Keratinocyte (primary cell): Measurements from ENCODE around the gene LIG3. TPM values are rescaled to one million over a fixed set of nuclear protein-coding genes. Genes with fewer than 3 reads are reported as not detected.

ENCODE experiments used
- DNase-seq: peaks from one replicate; pipeline ENCODE4 v3.0.0-alpha.2; 2011; ENCODE audit warnings: low read depth, missing footprints, low spot score
- FAIRE-seq: peaks from 2 replicates; lab custom pipeline; 2011; peaks lifted over from hg19 to GRCh38; lab: Jason Lieb, UNC
- H2AFZ ChIP-seq: 2 replicates; pipeline ENCODE4 v1.6.0; 2012; ENCODE audit warnings: low read length, control low read depth, inconsistent platforms; ENCODE audit not compliant: control insufficient read depth
- H3K27ac ChIP-seq: 2 replicates; pipeline ENCODE4 v1.5.1; 2011; ENCODE audit warnings: low read length; ENCODE audit not compliant: control insufficient read depth, insufficient read depth
- H3K27me3 ChIP-seq: 3 replicates; pipeline ENCODE4 v1.6.0; 2011; ENCODE audit warnings: low read length; ENCODE audit not compliant: control insufficient read depth, insufficient read depth; ENCODE audit errors: extremely low read depth
- H3K36me3 ChIP-seq, 2 experiments: 2 replicates in 1 of 2; 3 replicates in 1 of 2; pipeline ENCODE4 v1.5.1; 2011; ENCODE audit warnings: low read length in 2 of 2, mild to moderate bottlenecking in 1 of 2; ENCODE audit not compliant: control insufficient read depth in 2 of 2, insufficient read depth in 2 of 2; ENCODE audit errors: extremely low read depth in 1 of 2
- H3K4me1 ChIP-seq: 3 replicates; pipeline ENCODE4 v1.5.1; 2011; ENCODE audit warnings: low read length; ENCODE audit not compliant: control insufficient read depth, insufficient read depth; ENCODE audit errors: extremely low read depth
- H3K4me2 ChIP-seq: 3 replicates; pipeline ENCODE4 v1.6.0; 2011; ENCODE audit warnings: low read depth, low read length; ENCODE audit not compliant: control insufficient read depth, insufficient read depth; ENCODE audit errors: extremely low read depth
- H3K4me3 ChIP-seq, 3 experiments: fragments of 200-600 bp in 1 of 3; sonication (generic) in 1 of 3; 2 replicates in 2 of 3; 3 replicates in 1 of 3; pipeline ENCODE4 v1.5.1; 2011 to 2016; ENCODE audit warnings: low read length in 3 of 3, mild to moderate bottlenecking in 3 of 3, control low read depth in 2 of 3, inconsistent platforms in 1 of 3, low read depth in 1 of 3, mixed read lengths in 1 of 3, mixed run types in 1 of 3, moderate library complexity in 1 of 3; ENCODE audit not compliant: control insufficient read depth in 2 of 3, insufficient read depth in 2 of 3; ENCODE audit errors: extremely low read depth in 1 of 3
- H3K79me2 ChIP-seq: 2 replicates; pipeline ENCODE4 v1.6.0; 2012; ENCODE audit warnings: low read length; ENCODE audit not compliant: control insufficient read depth, insufficient read depth
- H3K9ac ChIP-seq: 3 replicates; pipeline ENCODE4 v1.6.0; 2011; ENCODE audit warnings: low read length; ENCODE audit not compliant: control insufficient read depth, insufficient read depth; ENCODE audit errors: extremely low read depth
- H3K9me1 ChIP-seq: 3 replicates; pipeline ENCODE4 v1.6.0; 2011; ENCODE audit warnings: low read length; ENCODE audit not compliant: control insufficient read depth, insufficient read depth; ENCODE audit errors: extremely low read depth
- H3K9me3 ChIP-seq: 2 replicates; pipeline ENCODE4 v1.5.1; 2012; ENCODE audit warnings: low read depth, low read length; ENCODE audit not compliant: control insufficient read depth
- H4K20me1 ChIP-seq: 3 replicates; pipeline ENCODE4 v1.6.0; 2011; ENCODE audit warnings: low read length; ENCODE audit not compliant: control insufficient read depth, insufficient read depth; ENCODE audit errors: extremely low read depth
- CTCF ChIP-seq, 3 experiments: IDR thresholded peaks in 1 of 3; conservative IDR thresholded peaks in 1 of 3; optimal IDR thresholded peaks in 1 of 3; 2 replicates in 2 of 3; 3 replicates in 1 of 3; pipeline versions ENCODE3 to v1.5.1; 2011; ENCODE audit warnings: low read length in 3 of 3, mild to moderate bottlenecking in 3 of 3, moderate library complexity in 2 of 3, control low read depth in 1 of 3, inconsistent platforms in 1 of 3; ENCODE audit not compliant: insufficient read depth in 2 of 3; ENCODE audit errors: extremely low read depth in 1 of 3
- EZH2 ChIP-seq: IDR thresholded peaks from one replicate; pipeline ENCODE4 v1.6.1; 2012; ENCODE audit warnings: inconsistent platforms, mild to moderate bottlenecking, low read length, moderate library complexity
- dilution Hi-C: fragments of 300-500 bp; cut with MboI; formaldehyde crosslinking; loops from one replicate; pipeline ENCODE4 v1.7.0; 2020; ENCODE audit warnings: low sequenced_read_pairs; ENCODE audit not compliant: extremely low pct_ligation_motif_present
- polyA plus RNA-seq, 5 experiments: library from polyadenylated mRNA; depleted of rRNA in 3 of 5; stranded (reverse) in 3 of 5; stranded (forward) in 1 of 5; unstranded in 1 of 5; fragments of >200 nt; gene quantifications; 1 replicate in 1 of 5; 2 replicates in 3 of 5; 3 replicates in 1 of 5; pipeline versions ENCODE4 v1.2.1 to v1.2.3, GENCODE V29; 2011 to 2012; ENCODE audit warnings: missing spikeins in 2 of 5, low read depth in 1 of 5, low replicate concordance in 1 of 5

The LIG3 gene
- polyA plus RNA-seq, 1 donor (not counting 4 experiments of a cell fraction or from before 2014, with no cell fraction given), result 29.3 TPM

- H3K36me3 ChIP-seq, result peaks cover 3% of the 10 kb centered on the region in 2 experiments
- peaks cover 25% of the 10 kb centered on the region for H3K4me1 ChIP-seq
- FAIRE-seq (no peak), DNase-seq (no peak)
- no peaks in the 10 kb centered on the region for H3K27me3 ChIP-seq
- no peak overlapping the region for H2AFZ ChIP-seq
- no peaks in the 10 kb centered on the region for H3K79me2 ChIP-seq
- H4K20me1 ChIP-seq, result no peaks in the 10 kb centered on the region
- H3K9me3 ChIP-seq, result no peaks in the 10 kb centered on the region
- no peak overlapping the region for H3K4me3 ChIP-seq
- no peak overlapping the region for H3K27ac ChIP-seq
- no peak overlapping the region for H3K9ac ChIP-seq
- no peak overlapping the region for H3K4me2 ChIP-seq
- dilution Hi-C loops, result no loop called here
- no peaks in the 10 kb centered on the region for H3K9me1 ChIP-seq
- no peak for TF ChIP-seq EZH2
These were observed 48.4 kb downstream of the LIG3 start for GRCh38 chr17:35028531-35029262.

- no peak overlapping the region for H3K4me2 ChIP-seq
- no peak overlapping the region for H2AFZ ChIP-seq
- TF ChIP-seq EZH2 (no peak), CTCF (optimal IDR thresholded peaks at IDR 0.05 in 1 of 3, IDR thresholded peaks at IDR 0.05 in 1 of 3, conservative IDR thresholded peaks at IDR 0.05 in 1 of 3; ENCODE audit: extremely low read depth in 1 of 3, insufficient read depth in 2 of 3, low read length in 3 of 3) (no peak)
- FAIRE-seq (no peak), DNase-seq (no peak)
- no peaks in the 10 kb centered on the region for H3K27me3 ChIP-seq
- H3K27ac ChIP-seq, result no peak overlapping the region
- H3K4me1 ChIP-seq, result peaks cover 7% of the 10 kb centered on the region
- H3K9me1 ChIP-seq, result no peaks in the 10 kb centered on the region
- H3K9ac ChIP-seq, result no peak overlapping the region
- no peak overlapping the region for H3K4me3 ChIP-seq
- peaks cover 0 to 3% of the 10 kb centered on the region in 2 experiments for H3K36me3 ChIP-seq
- no peaks in the 10 kb centered on the region for H3K79me2 ChIP-seq
- no peaks in the 10 kb centered on the region for H3K9me3 ChIP-seq
- dilution Hi-C loops, result no loop called here
- H4K20me1 ChIP-seq, result no peaks in the 10 kb centered on the region
These were observed 50.5 kb downstream of the LIG3 start for GRCh38 chr17:35030780-35031179.
